Measurements from ENCODE around the gene ATP6V0A4.
"Not testable (repeated sequence)": the region's sequence is repeated elsewhere in the genome, so short reads cannot be mapped to it uniquely, and the experiment has no call there.

ATP6V0A4 gene

DNA sequence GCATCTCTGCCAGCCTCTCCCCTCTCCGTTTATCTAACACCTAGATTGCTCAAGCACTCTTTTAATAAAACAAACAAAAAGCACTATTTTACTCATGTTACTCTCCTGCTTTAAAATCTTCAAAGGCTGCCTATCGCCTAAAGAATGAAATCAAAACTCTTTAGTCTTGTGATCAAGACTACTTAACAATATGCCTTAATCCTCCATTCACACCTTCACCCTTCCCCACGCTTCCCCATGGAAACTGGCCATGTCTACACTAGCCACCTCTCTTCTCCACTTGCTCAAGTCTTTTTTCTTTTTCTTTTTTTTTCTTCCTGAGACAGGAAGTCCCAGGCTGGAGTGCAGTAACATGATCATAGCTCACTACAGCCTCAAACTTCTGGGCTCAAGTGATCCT is 48.0 kb downstream of the ATP6V0A4 start:
- no peak for DNase-seq

DNA sequence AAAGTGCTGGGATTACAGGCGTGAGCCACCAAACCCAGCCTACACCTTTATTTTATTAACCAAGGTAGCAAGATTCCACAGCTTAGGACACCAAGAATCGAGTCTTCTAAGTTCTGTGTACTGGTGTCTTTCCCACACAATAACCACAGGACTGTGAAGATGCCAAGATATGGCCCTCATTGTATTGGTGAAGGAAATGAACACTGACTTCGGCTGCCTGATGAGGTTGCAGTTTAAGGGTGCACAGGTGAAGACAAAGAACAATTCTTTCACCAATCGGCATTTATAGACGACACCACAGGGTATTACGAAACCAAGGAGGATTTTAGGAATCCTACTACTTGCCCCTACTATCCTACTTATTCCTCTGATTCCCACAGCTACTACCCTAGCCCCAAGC is 49.3 kb downstream of the ATP6V0A4 start:
- DNase-seq: no peak

DNA sequence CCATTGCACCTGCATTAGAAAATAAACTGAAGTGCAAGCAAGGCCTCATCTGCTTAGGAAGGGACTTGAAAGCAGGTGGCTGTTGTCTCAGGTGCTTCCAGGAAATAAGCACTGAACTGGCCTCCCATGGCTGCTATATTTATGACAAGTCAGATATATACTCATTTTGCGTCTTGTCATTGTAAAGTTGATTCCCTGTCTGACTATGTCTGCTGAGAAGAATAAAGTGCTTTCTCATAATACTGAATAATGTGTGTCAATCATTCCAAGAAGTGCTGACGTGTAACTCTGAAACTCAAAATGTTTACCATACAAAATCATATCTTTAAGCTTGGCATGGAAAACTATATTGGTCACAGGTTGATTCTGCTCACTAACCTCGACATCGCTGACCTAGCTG is 51.9 kb downstream of the ATP6V0A4 start:
- DNase-seq: no peak

DNA sequence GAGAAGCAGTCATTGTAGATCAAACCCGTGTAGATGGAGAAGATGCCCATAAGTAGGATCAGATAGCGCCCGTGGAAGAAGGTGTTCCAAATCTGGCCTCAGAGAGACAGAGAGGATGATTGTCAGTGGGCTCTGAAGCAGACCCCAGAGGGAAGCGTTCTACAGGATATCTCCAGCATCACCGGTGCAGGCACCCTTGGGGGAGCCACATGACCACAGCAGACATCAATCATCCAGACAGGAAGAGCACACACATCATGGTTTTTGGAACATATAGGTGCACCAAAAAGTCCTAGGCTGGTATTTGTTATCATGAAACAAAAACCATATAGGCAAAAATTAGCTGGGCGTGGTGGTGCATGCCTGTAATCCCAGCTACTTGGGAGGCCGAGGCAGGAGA is 52.8 kb downstream of the ATP6V0A4 start:
- no peak for DNase-seq

DNA sequence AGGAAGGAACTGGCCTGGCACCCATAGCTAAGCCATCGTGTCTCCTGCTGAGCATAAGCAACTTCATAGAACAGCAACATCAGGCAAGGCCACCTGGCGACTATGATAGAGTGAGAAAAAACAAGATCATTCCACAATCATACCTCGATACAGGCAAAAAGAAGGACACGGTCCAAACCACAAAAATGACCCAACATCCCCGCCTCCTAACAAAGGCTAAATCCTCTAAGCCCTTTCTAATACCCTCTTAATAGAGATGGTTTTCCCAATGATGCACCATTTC is 56.6 kb downstream of the ATP6V0A4 start:
- no peak for DNase-seq

GRCh38 chr7:138739859-138740258 is 58.1 kb downstream of the ATP6V0A4 start:
- no peak for DNase-seq

GRCh38 chr7:138738551-138739335 is 59.3 kb downstream of the ATP6V0A4 start:
- peak; percentile 68 for DNase-seq

DNA sequence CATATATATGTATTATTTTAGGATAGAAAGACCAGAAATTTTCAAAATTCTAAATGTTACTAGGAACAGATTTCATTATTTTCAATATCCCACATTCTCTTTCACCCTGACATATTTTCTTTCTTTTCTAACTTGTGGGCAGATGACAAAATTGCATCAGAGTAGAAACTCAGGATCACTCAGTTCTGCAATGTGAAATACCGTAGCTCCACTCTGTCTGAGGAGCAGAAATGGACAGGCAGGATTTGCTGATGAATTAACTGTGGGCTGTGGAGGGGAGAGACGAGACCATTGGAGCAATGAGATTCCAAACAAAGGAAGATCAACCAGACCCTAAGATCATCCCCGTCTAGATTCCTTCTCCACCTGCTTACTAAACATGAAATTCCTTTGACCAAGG is 59.9 kb downstream of the ATP6V0A4 start:
- DNase-seq: no peak

DNA sequence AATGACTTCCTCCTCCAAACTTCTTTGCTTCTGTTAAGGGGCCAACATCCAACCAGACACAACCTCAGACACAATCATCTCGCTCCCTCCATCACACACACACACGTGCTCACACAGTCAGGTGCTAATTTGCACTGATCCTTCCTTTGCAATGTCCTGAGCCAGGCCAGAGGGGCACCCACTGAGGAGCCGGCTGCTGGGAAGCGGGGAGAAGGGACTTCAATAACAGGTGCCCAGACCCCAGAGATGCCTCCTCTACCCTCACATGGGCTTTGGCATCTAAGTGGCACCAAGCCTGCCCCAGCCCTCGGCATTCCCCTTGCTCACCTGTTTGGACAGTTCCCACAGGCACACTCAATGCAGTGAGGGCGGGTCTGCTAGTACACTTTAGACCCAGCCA is 62.6 kb downstream of the ATP6V0A4 start:
- no peak for DNase-seq

- DNase-seq: not testable (repeated sequence)
Observed at GRCh38 chr7:138731733-138732132, 66.3 kb downstream of the ATP6V0A4 start.

DNA sequence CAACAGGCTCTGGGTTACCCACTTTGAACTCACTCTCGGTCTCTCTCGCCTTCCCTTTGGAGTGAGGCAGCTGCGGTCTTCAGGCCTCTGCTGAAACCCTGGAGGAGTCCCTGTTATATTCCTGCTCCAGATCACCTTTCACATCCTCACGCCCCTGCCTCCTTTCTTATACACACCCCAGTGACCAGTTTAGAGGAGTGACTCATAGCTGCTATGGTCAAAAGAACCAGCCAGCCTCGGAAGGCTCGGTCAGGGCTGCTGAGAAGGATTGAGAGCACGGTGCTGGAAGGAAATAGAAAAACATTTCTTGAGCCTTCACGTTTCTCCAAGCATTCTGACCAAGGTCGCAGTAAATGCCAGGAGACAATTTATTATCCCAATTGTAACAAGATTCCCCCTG is 68.6 kb downstream of the ATP6V0A4 start:
- no peak for DNase-seq

DNA sequence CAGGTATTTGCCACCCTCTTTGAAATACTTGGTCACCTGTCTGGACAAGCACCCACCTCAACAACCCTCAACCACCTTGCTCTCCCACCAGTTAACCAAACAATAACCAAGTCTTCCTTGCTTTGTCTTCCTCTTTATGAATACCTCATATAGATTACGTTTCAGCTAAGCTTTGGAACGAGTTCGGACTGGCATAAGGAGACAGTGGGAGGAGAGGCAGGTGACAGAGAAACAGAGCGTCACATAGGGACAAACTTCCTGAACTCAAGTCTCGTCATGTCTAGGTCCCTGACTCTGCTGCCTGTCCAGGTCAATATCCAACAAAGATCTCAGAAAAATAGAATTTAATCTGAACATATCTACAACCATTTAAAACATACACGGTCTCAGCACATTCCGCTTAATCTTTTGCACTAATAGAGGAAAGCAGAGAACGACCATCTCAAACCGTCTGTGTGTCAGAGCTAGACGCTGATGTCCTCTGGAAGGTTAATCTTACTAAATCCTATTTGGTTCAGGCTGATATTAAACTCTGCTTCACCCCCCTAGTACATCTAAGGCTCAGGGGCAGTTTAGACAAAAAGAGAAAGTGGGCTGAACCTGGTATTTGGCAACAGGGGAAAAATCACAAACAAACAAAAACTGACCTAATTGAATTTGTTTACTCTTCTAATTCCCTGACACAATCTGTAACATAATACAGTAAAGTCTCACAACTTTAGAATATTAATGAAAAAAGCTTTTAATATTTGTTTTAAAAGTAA is 70.5 kb downstream of the ATP6V0A4 start:
- no peak for DNase-seq

- DNase-seq: no peak
Observed at GRCh38 chr7:138726288-138726687, 71.7 kb downstream of the ATP6V0A4 start.

DNA sequence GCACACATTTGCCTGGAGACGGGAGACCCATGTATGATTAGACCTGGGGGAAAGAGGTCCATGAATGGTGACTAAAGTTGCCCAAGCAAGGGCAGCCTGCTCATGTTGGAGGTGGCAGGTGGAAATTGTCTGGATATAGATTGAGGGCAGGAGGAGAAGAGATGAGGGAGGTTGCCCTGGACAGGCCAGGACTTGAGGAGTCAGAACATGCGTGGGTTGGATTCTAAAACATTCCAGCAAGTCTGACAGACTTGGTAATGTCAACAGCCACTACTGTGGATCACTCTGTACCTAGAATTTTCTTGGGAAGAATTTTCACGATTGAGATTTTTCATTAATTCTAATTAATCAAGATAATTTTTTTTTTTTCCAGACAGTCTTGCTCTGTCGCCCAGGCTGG is 77.7 kb downstream of the ATP6V0A4 start:
- no peak for DNase-seq

GRCh38 chr7:138716889-138717288 is 81.1 kb downstream of the ATP6V0A4 start:
- DNase-seq: no peak

DNA sequence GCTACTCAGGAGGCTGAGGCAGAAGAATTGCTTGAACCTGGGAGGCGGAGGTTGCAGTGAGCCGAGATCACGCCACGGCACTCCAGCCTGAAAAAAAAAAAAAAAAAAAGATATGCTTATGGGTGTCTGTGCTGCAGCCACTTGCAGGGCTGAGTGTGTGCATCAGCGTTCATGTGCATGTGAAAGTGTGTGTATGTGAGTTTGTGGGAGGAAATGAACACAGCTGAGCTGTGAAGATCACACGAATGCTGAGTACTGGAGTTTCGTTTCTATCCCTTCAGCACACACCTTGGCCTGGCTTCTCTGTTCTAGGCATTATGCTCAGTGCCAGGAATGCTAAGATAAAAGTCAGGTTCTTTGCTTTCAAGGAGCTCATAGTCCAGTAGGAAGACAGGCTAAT is 84.8 kb downstream of the ATP6V0A4 start:
- no peak for DNase-seq

GRCh38 chr7:138712652-138713051 is 85.3 kb downstream of the ATP6V0A4 start:
- no peak for DNase-seq

- no peak for DNase-seq
Observed at GRCh38 chr7:138710536-138711385, 87.2 kb downstream of the ATP6V0A4 start.

DNA sequence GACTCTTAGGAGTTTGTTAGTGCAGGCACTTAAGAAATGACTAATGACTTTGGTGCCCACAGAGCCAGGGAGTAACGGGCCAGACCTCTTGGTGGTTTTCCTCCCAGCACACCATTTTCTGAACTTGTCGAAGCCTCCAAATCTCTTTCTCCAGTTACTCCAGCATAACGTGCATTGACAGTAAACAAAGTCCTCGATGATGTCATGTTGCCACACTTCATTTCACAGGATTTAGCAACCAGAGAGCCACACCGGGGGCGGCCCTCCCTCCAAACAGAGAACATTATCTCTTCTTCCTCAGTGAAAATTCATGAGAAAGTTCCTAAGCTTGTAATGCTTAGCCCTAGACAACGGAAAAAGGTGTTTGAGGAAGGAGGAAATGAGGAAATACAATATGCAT is 92.8 kb downstream of the ATP6V0A4 start:
- DNase-seq: no peak

DNA sequence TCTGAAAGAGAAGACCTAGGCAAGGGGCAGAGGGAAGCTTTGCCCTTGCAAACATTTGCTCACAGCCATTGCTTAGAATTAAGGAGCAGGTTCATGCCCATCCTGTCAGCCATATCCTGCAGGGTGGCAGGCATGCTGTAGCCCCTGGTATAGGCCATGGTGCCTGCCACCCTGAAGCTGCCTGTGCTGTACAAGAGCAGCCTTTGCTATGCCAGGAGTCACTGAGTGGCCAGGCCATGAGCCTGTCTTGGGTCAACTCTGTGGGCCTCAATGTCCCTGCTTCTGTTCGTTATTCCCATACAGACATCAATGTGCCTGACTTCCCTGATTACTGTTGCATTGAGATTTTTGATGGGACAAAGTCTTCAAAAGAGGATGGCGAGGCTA is 96.5 kb downstream of the ATP6V0A4 start:
- no peak for DNase-seq

GRCh38 chr7:138700857-138701536 is 97.0 kb downstream of the ATP6V0A4 start, which contains the start of gene SVOPL:
SVOPL (minus strand) TSS chr7:138701362; CDS start chr7:138679045, 22,317 bp downstream.
- DNase-seq: no peak

- no peak for DNase-seq
Observed at GRCh38 chr7:138699661-138700060, 98.3 kb downstream of the ATP6V0A4 start.

DNA sequence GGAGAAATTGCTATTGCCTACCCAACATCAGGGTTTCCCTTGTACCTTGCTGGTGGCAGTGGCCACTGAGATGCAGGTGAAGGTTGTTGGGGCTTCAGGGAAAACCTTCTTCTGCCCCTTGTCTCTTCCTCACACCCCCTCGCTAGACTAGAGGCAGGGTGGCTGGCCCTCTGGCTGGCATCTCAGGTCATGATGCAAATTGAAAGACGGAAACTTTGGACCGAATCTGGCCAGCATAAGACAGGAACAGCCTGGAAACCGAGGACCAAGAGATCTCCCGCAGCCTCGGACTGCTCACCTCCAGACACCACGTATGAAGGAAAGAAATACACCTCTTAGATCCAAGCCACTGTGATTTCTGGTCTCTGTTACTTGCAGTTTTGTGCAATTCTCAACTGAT is 99.7 kb downstream of the ATP6V0A4 start:
- no peak for DNase-seq

All from amniotic stem cell (primary cell).